Measurements from ENCODE around the gene RHBDD2.
"Not testable (repeated sequence)": the region's sequence is repeated elsewhere in the genome, so short reads cannot be mapped to it uniquely, and the experiment has no call there.

Gene RHBDD2

GRCh38 chr7:75869776-75870379 is 9.0 kb upstream of the RHBDD2 start:
- FAIRE-seq (no peak), DNase-seq (ENCODE audit: insufficient read length) (no peak)
- no peak for TF ChIP-seq POLR2AphosphoS5 (IDR thresholded peaks at IDR 0.05; ENCODE audit: low read depth, low read length)
- TF ChIP-seq TAF1 (IDR thresholded peaks at IDR 0.05; ENCODE audit: borderline replicate concordance, low read depth, low read length), result no peak
- TF ChIP-seq POLR2A (IDR thresholded peaks at IDR 0.05; ENCODE audit: low read depth, low read length), result no peak

DNA sequence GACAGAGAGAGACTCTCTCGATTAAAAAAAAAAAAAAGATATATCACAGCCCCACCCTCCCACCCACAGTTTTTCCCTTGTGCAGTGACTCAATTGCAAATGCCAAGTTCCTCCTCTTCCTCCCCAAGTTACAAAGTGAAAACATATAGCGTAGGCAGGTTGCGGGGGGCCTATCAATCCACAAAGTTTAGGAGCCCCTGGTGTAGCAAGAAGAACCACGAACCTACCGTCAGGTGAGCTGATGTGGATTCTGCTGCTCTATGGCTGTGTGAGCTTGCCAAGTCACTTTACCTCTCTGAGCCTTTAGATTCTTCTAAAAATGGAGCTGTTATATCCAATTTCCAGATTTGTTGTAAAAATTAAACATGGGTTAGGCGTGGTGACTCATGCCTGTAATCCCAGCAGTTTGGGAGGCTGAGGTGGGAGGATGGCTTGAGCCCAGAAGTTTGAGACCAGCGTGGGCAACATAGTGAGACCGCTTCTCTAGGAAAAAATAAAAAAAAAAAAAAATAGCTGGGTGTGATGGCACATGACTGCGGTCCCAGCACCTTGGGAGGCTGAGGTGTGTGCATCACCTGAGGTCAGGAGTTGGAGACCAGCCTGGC is 8.2 kb upstream of the RHBDD2 start:
- FAIRE-seq (no peak), DNase-seq (ENCODE audit: insufficient read length) (no peak)
- TF ChIP-seq TAF1 (IDR thresholded peaks at IDR 0.05; ENCODE audit: borderline replicate concordance, low read depth, low read length), result no peak
- no peak for TF ChIP-seq POLR2A (IDR thresholded peaks at IDR 0.05; ENCODE audit: low read depth, low read length)
- TF ChIP-seq POLR2AphosphoS5 (IDR thresholded peaks at IDR 0.05; ENCODE audit: low read depth, low read length), result no peak

DNA sequence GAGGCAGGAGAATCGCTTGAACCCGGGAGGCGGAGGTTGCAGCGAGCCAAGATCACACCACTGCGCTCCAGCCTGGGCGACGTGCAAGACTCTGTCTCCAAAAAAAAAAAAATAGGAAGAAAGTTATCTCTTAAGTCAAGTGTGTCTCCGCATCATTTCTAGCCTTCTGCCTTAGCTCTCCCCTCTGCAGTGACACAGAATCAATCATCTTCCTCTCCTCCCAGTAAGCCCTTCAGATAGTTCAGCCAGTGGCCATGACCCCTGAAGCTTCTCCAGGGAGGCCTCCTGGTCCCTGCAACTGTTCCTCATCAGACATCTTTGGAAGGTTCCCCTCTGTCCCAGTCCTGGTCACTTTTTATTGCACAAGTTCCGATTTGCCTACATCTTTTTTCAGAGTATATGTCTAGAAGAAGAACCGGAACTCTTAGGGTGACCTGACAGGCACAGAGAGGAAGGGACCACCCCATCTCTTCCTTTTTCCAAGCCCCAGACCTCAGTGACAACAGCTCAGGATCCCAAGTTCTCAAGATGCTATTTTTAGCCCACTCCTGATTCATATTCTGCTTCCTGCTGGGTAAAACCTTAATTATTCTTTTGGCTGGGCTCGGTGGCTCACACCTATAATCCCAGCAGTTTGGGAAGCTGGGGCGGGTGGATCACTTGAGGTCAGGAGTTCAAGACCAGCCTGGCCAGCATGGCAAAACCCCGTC is 6.6 kb upstream of the RHBDD2 start:
- FAIRE-seq, result no peak
- no peak for DNase-seq (ENCODE audit: insufficient read length)
- no peak for TF ChIP-seq TAF1 (IDR thresholded peaks at IDR 0.05; ENCODE audit: borderline replicate concordance, low read depth, low read length)
- no peak for TF ChIP-seq POLR2A (IDR thresholded peaks at IDR 0.05; ENCODE audit: low read depth, low read length)
- no peak for TF ChIP-seq POLR2AphosphoS5 (IDR thresholded peaks at IDR 0.05; ENCODE audit: low read depth, low read length)

GRCh38 chr7:75874180-75874579 is 4.7 kb upstream of the RHBDD2 start:
- not testable (repeated sequence) for FAIRE-seq; DNase-seq (ENCODE audit: insufficient read length)

- DNase-seq (ENCODE audit: insufficient read length), result no peak
- TF ChIP-seq POLR2AphosphoS5 (IDR thresholded peaks at IDR 0.05; ENCODE audit: low read depth, low read length) (no peak), TAF1 (IDR thresholded peaks at IDR 0.05; ENCODE audit: borderline replicate concordance, low read depth, low read length) (no peak), POLR2A (IDR thresholded peaks at IDR 0.05; ENCODE audit: low read depth, low read length) (no peak)
- FAIRE-seq, result no peak
These were observed 3.4 kb upstream of the RHBDD2 start for GRCh38 chr7:75875113-75876080.

DNA sequence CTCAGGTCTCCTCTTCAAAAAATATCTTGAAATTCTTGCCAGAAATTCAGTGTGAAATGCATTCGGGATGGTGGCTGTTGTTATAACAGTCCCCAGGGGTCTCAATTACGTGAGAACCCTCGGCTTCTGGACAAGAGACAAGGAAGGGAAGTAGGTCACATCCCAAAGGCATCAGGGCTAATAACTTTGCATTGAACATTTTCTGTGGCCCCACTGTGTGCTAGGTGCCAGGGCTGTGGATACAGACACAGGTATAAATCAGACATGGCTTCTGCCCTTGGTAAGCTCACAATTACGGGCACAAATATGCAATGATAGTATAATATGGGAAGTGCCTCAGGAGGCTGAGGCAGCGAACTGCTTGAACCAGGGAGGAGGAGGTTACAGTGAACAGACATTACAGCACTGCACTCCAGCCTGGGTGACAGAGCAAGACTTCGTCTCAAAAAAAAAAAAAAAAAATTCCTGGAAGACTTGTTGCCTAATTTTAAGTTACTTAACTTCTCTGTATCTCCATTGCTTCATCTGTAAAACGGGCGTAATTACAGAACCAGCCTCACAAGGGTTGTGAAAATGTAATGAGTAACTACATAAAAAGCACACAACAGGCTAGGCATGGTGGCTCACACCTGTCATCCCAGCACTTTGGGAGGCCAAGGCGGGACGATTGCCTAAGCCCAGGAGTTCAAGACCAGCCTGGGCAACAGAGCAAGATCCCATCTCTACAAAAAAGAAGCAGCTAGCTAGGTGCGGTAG is 2.5 kb upstream of the RHBDD2 start:
- FAIRE-seq, result no peak
- DNase-seq (ENCODE audit: insufficient read length), result no peak
- TF ChIP-seq TAF1 (IDR thresholded peaks at IDR 0.05; ENCODE audit: borderline replicate concordance, low read depth, low read length), result no peak
- no peak for TF ChIP-seq POLR2A (IDR thresholded peaks at IDR 0.05; ENCODE audit: low read depth, low read length)
- TF ChIP-seq POLR2AphosphoS5 (IDR thresholded peaks at IDR 0.05; ENCODE audit: low read depth, low read length), result no peak

DNA sequence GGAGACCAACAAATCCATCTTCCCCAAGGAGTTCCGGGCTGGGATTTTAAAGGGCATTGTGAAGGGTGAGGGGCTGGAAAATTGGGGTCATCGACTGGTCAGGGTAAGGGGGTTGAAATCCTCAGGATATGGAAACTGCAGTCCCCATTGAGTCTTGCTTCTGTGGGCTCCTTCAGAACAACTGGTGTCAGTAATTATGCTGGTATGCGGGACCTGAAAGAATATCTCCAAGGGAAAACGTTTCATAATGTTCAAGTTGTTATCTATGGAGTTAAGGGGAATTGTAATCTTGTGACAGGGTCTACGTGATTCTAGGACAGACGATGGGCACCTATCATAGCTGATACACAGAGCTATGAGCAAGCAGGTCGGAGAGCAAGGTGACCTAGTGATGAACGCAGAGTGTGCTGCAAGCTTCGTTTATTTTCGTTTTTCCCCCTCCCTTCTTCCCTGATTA is 494 bp upstream of the RHBDD2 start:
- FAIRE-seq, result peak; percentile 17
- DNase-seq (ENCODE audit: insufficient read length), result no peak
- TF ChIP-seq POLR2A (IDR thresholded peaks at IDR 0.05; ENCODE audit: low read depth, low read length) (no peak), POLR2AphosphoS5 (IDR thresholded peaks at IDR 0.05; ENCODE audit: low read depth, low read length) (no peak; the same call in 1 of the 2 replicates), TAF1 (IDR thresholded peaks at IDR 0.05; ENCODE audit: borderline replicate concordance, low read depth, low read length) (no peak)

DNA sequence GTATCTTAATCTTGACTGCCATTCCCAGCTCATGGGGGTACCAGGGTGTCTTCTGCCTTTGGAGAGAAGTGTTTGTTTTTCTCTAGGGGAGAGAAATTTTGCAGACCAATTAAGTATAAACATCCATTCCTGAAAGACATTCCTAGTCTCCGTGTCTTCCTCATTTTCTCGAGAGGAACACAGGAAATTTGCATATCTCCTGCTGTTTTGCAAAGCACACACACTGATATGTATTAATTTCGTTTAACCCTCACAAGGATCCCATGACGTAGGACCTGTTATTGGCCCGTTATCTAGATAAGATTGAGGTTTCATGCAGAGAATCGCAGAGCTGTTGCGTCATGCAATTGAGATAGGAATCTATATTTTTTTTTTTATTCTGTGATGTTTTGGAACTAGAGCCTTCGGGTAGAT is 944 bp downstream of the RHBDD2 start:
- DNase-seq (ENCODE audit: insufficient read length), result no peak
- no peak for TF ChIP-seq POLR2A (IDR thresholded peaks at IDR 0.05; ENCODE audit: low read depth, low read length)
- no peak for TF ChIP-seq POLR2AphosphoS5 (IDR thresholded peaks at IDR 0.05; ENCODE audit: low read depth, low read length)
- no peak for TF ChIP-seq TAF1 (IDR thresholded peaks at IDR 0.05; ENCODE audit: borderline replicate concordance, low read depth, low read length)
- FAIRE-seq, result peak; percentile 14

- no peak for DNase-seq (ENCODE audit: insufficient read length)
- FAIRE-seq, result no peak
- TF ChIP-seq POLR2AphosphoS5 (IDR thresholded peaks at IDR 0.05; ENCODE audit: low read depth, low read length), result no peak
- no peak for TF ChIP-seq POLR2A (IDR thresholded peaks at IDR 0.05; ENCODE audit: low read depth, low read length)
- TF ChIP-seq TAF1 (IDR thresholded peaks at IDR 0.05; ENCODE audit: borderline replicate concordance, low read depth, low read length), result no peak
These were observed 1.4 kb downstream of the RHBDD2 start for GRCh38 chr7:75880242-75880641.

GRCh38 chr7:75881436-75882095 is 2.7 kb downstream of the RHBDD2 start:
- FAIRE-seq (no peak), DNase-seq (ENCODE audit: insufficient read length) (no peak)
- no peak for TF ChIP-seq POLR2AphosphoS5 (IDR thresholded peaks at IDR 0.05; ENCODE audit: low read depth, low read length)
- no peak for TF ChIP-seq TAF1 (IDR thresholded peaks at IDR 0.05; ENCODE audit: borderline replicate concordance, low read depth, low read length)

All from GM12892 (cell line).